ENCODE measurements around the gene DNPH1.
A peak's percentile ranks its signal among the peaks of the same experiment; 100 is the strongest.

Gene DNPH1

GRCh38 chr6:43268782-43269272 lies 39.5 kb upstream of the DNPH1 start:
- Histone ChIP-seq H3K4me2 (ENCODE audit: low read depth, low read length, poor library complexity, severe bottlenecking) (no peak overlapping the region), H3K9me3 (ENCODE audit: insufficient read depth, low read depth, low read length) (no peaks in the 10 kb centered on the region), H3F3A (ENCODE audit: low read depth) (no peaks in the 10 kb centered on the region), H3K9me2 (replicated peaks; ENCODE audit: low read depth, low read length) (no peaks in the 10 kb centered on the region), H3K4me1 (ENCODE audit: insufficient read depth, low read length, poor library complexity, severe bottlenecking) (no peaks in the 10 kb centered on the region), H2AFZ (ENCODE audit: low read length) (0 out of 2 replicates have a peak overlapping the region, but pooled peaks have one; percentile 12), H3K36me3 (ENCODE audit: insufficient read depth, low read length) (no peaks in the 10 kb centered on the region), H4K20me1 (ENCODE audit: insufficient read depth, low read length, poor library complexity, severe bottlenecking) (no peaks in the 10 kb centered on the region), H3K79me2 (ENCODE audit: insufficient read depth, low read length) (no peaks in the 10 kb centered on the region), H3K9ac (ENCODE audit: low read depth, low read length, poor library complexity, severe bottlenecking) (no peak overlapping the region), H3K27me3 (ENCODE audit: insufficient read depth, low read length, poor library complexity, severe bottlenecking) (no peaks in the 10 kb centered on the region), H3K4me3 (ENCODE audit: low read length, poor library complexity, severe bottlenecking) (no peak overlapping the region)
- TF ChIP-seq EZH2phosphoT487 (IDR thresholded peaks at IDR 0.05; ENCODE audit: borderline replicate concordance) (no peak), CTCF (conservative IDR thresholded peaks at IDR 0.05; ENCODE audit: low read length) (no peak)

DNA sequence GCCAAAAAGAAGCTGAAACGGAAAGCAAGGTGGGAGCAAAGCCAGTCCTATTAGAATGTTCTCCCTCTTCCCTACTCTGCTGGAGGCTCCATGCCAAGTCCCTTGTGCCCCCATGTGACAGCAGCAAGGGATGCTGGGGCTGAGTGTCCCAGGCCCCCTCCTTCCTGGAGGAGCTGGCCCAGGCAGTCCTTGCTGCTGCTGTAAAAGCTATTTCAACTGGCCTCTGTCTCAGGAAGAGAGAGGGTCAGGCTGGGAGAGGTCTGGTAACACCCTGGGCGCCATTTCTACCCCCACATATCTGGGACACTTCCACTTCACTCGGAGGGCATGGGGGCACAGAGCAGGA lies 39.0 kb upstream of the DNPH1 start:
- no peaks in the 10 kb centered on the region for H4K20me1 ChIP-seq (ENCODE audit: insufficient read depth, low read length, poor library complexity, severe bottlenecking)
- peak overlapping the region; percentile 12; the same call in 1 of the 2 replicates for H2AFZ ChIP-seq (ENCODE audit: low read length)
- TF ChIP-seq CTCF (conservative IDR thresholded peaks at IDR 0.05; ENCODE audit: low read length) (no peak), EZH2phosphoT487 (IDR thresholded peaks at IDR 0.05; ENCODE audit: borderline replicate concordance) (no peak)
- H3K27me3 ChIP-seq (ENCODE audit: insufficient read depth, low read length, poor library complexity, severe bottlenecking): no peaks in the 10 kb centered on the region
- H3K9me2 ChIP-seq (replicated peaks; ENCODE audit: low read depth, low read length): no peaks in the 10 kb centered on the region
- no peak overlapping the region for H3K4me3 ChIP-seq (ENCODE audit: low read length, poor library complexity, severe bottlenecking)
- H3K9ac ChIP-seq (ENCODE audit: low read depth, low read length, poor library complexity, severe bottlenecking): no peak overlapping the region
- no peaks in the 10 kb centered on the region for H3K36me3 ChIP-seq (ENCODE audit: insufficient read depth, low read length)
- H3K4me2 ChIP-seq (ENCODE audit: low read depth, low read length, poor library complexity, severe bottlenecking): no peak overlapping the region
- H3K4me1 ChIP-seq (ENCODE audit: insufficient read depth, low read length, poor library complexity, severe bottlenecking): no peaks in the 10 kb centered on the region
- H3F3A ChIP-seq (ENCODE audit: low read depth): no peaks in the 10 kb centered on the region
- H3K9me3 ChIP-seq (ENCODE audit: insufficient read depth, low read depth, low read length): no peaks in the 10 kb centered on the region
- no peaks in the 10 kb centered on the region for H3K79me2 ChIP-seq (ENCODE audit: insufficient read depth, low read length)

GRCh38 chr6:43267619-43268354 lies 38.5 kb upstream of the DNPH1 start:
- Histone ChIP-seq H3K9me3 (ENCODE audit: insufficient read depth, low read depth, low read length) (no peaks in the 10 kb centered on the region), H3K36me3 (ENCODE audit: insufficient read depth, low read length) (no peaks in the 10 kb centered on the region), H3K9me2 (replicated peaks; ENCODE audit: low read depth, low read length) (no peaks in the 10 kb centered on the region), H3K9ac (ENCODE audit: low read depth, low read length, poor library complexity, severe bottlenecking) (no peak overlapping the region), H3K27me3 (ENCODE audit: insufficient read depth, low read length, poor library complexity, severe bottlenecking) (no peaks in the 10 kb centered on the region), H3K79me2 (ENCODE audit: insufficient read depth, low read length) (no peaks in the 10 kb centered on the region), H3K4me3 (ENCODE audit: low read length, poor library complexity, severe bottlenecking) (no peak overlapping the region), H3F3A (ENCODE audit: low read depth) (no peaks in the 10 kb centered on the region), H3K4me2 (ENCODE audit: low read depth, low read length, poor library complexity, severe bottlenecking) (no peak overlapping the region), H4K20me1 (ENCODE audit: insufficient read depth, low read length, poor library complexity, severe bottlenecking) (no peaks in the 10 kb centered on the region), H2AFZ (ENCODE audit: low read length) (peak overlapping the region; percentile 12; the same call in 1 of the 2 replicates), H3K4me1 (ENCODE audit: insufficient read depth, low read length, poor library complexity, severe bottlenecking) (no peaks in the 10 kb centered on the region)
- TF ChIP-seq EZH2phosphoT487 (IDR thresholded peaks at IDR 0.05; ENCODE audit: borderline replicate concordance): no peak

- Histone ChIP-seq H3K9ac (ENCODE audit: low read depth, low read length, poor library complexity, severe bottlenecking) (no peak overlapping the region), H3K9me3 (ENCODE audit: insufficient read depth, low read depth, low read length) (no peaks in the 10 kb centered on the region), H3K4me2 (ENCODE audit: low read depth, low read length, poor library complexity, severe bottlenecking) (no peak overlapping the region), H3K27me3 (ENCODE audit: insufficient read depth, low read length, poor library complexity, severe bottlenecking) (no peaks in the 10 kb centered on the region), H3F3A (ENCODE audit: low read depth) (no peaks in the 10 kb centered on the region), H3K4me1 (ENCODE audit: insufficient read depth, low read length, poor library complexity, severe bottlenecking) (no peaks in the 10 kb centered on the region), H3K9me2 (replicated peaks; ENCODE audit: low read depth, low read length) (no peaks in the 10 kb centered on the region), H3K36me3 (ENCODE audit: insufficient read depth, low read length) (no peaks in the 10 kb centered on the region), H2AFZ (ENCODE audit: low read length) (no peak overlapping the region), H4K20me1 (ENCODE audit: insufficient read depth, low read length, poor library complexity, severe bottlenecking) (no peaks in the 10 kb centered on the region), H3K79me2 (ENCODE audit: insufficient read depth, low read length) (no peaks in the 10 kb centered on the region), H3K4me3 (ENCODE audit: low read length, poor library complexity, severe bottlenecking) (no peak overlapping the region)
- TF ChIP-seq EZH2phosphoT487 (IDR thresholded peaks at IDR 0.05; ENCODE audit: borderline replicate concordance) (no peak), CTCF (conservative IDR thresholded peaks at IDR 0.05; ENCODE audit: low read length) (no peak)
These were observed 36.3 kb upstream of the DNPH1 start for GRCh38 chr6:43265564-43265963.
